Stomach (tissue), 4 donors: ENCODE results near the gene PYGB.

Source experiments
- CTCF ChIP-seq, 7 experiments: fragments of 450-650 bp in 4 of 7; fragments of 200-600 bp in 3 of 7; sonication (generic) in 3 of 7; IDR thresholded peaks; one replicate each; pipeline ENCODE4 v1.5.1; 2016 to 2019; ENCODE audit warnings: antibody characterized with exemption in 7 of 7, control low read depth in 2 of 7, mild to moderate bottlenecking in 1 of 7
- EP300 ChIP-seq: sonication (generic); formaldehyde crosslinking; IDR thresholded peaks from one replicate; pipeline ENCODE4 v1.6.1; 2017; ENCODE audit warnings: antibody characterized with exemption
- POLR2A ChIP-seq, 4 donors: fragments of 450-650 bp; IDR thresholded peaks; one replicate each; pipeline ENCODE4 v1.6.1; 2016; ENCODE audit warnings: antibody characterized with exemption in 4 of 4, control low read depth in 2 of 4, mild to moderate bottlenecking in 1 of 4, moderate library complexity in 1 of 4
- POLR2AphosphoS5 ChIP-seq, 3 donors: sonication (generic); formaldehyde crosslinking; IDR thresholded peaks; one replicate each; pipeline ENCODE4 v1.6.1; 2016; ENCODE audit warnings: antibody characterized with exemption in 3 of 3

GRCh38 chr20:25269057-25269832 is 21.4 kb downstream of the PYGB start:
- TF ChIP-seq CTCF (IDR thresholded peaks at IDR 0.05) = no peak
- TF ChIP-seq POLR2AphosphoS5 (IDR thresholded peaks at IDR 0.05) = no peak
- TF ChIP-seq EP300 = no peak
- no peak for TF ChIP-seq POLR2A (IDR thresholded peaks at IDR 0.05)
